ENCODE measurements around the gene TAC1.

The TAC1 gene

DNA sequence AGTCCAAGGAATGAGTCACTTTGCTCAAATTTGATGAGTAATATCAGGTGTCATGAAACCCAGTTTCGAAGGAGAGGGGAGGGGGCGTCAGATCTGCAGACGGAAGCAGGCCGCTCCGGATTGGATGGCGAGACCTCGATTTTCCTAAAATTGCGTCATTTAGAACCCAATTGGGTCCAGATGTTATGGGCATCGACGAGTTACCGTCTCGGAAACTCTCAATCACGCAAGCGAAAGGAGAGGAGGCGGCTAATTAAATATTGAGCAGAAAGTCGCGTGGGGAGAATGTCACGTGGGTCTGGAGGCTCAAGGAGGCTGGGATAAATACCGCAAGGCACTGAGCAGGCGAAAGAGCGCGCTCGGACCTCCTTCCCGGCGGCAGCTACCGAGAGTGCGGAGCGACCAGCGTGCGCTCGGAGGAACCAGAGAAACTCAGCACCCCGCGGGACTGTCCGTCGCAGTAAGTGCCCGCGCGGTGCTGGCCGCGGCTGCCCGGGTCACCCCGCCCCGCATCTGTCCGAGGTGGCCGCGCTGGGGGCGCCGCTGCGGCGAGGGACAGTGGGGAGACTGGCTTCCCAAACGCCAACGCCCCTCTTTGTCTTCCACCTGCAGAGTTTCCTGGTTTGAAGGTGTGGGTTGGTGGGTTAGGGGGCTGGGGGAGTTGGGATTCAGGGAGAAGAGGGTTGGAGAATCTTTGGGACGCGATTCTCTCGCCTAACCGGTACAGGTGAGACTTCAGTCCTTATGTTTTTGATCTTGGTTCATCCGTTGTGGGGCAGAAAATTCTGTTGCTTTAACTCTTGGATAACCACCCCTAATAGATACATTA is at the start of gene TAC1:
Gene TAC1, plus strand, starts transcription at position 351 of the 829 bp plus-strand sequence. CDS start 527 bp downstream, outside the sequence.
- peak within 1 kb of the TSS; percentile 10 for H3K4me3 ChIP-seq (ENCODE audit: low read depth, low read length)
- in situ Hi-C loops (cut with HindIII; ENCODE audit: low sequenced_read_pairs), result no loop called here
- DNase-seq (ENCODE audit: low read depth), result no peak
- TF ChIP-seq, protein P1, sequence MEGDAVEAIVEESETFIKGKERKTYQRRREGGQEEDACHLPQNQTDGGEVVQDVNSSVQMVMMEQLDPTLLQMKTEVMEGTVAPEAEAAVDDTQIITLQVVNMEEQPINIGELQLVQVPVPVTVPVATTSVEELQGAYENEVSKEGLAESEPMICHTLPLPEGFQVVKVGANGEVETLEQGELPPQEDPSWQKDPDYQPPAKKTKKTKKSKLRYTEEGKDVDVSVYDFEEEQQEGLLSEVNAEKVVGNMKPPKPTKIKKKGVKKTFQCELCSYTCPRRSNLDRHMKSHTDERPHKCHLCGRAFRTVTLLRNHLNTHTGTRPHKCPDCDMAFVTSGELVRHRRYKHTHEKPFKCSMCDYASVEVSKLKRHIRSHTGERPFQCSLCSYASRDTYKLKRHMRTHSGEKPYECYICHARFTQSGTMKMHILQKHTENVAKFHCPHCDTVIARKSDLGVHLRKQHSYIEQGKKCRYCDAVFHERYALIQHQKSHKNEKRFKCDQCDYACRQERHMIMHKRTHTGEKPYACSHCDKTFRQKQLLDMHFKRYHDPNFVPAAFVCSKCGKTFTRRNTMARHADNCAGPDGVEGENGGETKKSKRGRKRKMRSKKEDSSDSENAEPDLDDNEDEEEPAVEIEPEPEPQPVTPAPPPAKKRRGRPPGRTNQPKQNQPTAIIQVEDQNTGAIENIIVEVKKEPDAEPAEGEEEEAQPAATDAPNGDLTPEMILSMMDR (IDR thresholded peaks at IDR 0.05; ENCODE audit: low read depth, low read length, missing control alignments), result no peak

DNA sequence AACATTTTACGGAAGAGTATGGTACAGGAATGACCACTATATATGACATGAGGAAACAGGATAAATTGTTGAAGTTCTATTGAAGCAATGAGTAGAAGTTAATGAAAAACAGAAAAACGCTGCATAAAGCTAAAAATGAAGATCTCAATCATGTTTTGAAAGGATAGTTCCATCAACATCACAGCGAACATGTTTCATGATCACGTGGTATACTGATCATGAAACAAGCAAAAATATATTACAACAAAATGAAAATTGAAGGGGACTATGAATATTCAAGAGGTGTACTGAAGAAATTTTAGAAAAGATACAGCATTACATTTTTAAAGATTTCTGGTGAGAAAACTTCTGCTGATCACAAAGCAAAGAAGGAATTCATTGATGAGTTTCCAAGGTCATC is 45.9 kb upstream of the TAC1 start:
- no peak for DNase-seq (ENCODE audit: low read depth)
- in situ Hi-C loops (cut with HindIII; ENCODE audit: low sequenced_read_pairs), result no loop called here
- no peak overlapping the region for H3K4me3 ChIP-seq (ENCODE audit: low read depth, low read length)
- TF ChIP-seq, protein P1 (IDR thresholded peaks at IDR 0.05; ENCODE audit: low read depth, low read length, missing control alignments), result no peak

DNA sequence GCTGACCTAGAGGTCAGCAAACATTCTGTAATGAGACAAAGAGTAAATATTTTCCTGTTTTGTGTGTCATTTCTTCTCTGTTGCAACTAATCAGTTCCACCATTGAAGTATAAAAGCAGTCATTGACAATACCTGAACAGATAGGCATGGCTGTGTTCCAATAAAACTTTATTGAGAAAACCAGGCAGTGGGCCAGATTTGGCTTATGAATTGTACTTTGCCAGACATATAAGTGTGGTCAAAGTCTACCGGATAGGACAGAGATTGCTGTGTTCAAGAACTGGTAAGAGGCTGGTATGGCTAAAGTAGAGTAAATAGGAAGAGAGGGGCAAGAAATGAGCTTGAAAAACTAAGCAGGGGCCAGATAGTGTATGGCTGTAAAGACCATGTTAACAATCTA is 38.3 kb upstream of the TAC1 start:
- no peak for DNase-seq (ENCODE audit: low read depth)
- H3K4me3 ChIP-seq (ENCODE audit: low read depth, low read length), result no peak overlapping the region
- TF ChIP-seq, protein P1 (IDR thresholded peaks at IDR 0.05; ENCODE audit: low read depth, low read length, missing control alignments), result no peak
- in situ Hi-C loops (cut with HindIII; ENCODE audit: low sequenced_read_pairs), result no loop called here

DNA sequence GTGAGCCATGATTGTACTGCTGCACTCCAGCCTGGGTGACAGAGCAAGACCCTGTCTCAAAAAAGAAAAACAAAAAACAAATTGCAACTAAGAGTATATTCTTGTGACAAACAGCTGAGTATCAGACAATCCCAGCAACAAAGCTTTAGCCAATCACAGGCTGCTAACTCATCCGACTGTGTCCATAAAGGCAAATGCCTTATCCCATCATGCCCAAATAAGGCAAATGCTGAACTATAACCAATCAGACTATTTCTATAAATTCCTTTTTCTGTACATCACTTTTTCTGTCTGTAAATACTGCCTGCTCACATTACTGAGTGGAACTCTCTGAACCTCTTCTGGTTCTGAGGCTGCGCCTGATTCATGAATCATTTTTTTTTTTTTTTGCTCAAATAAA is 37.5 kb upstream of the TAC1 start:
- H3K4me3 ChIP-seq (ENCODE audit: low read depth, low read length), result no peak overlapping the region
- in situ Hi-C loops (cut with HindIII; ENCODE audit: low sequenced_read_pairs), result no loop called here
- TF ChIP-seq, protein P1 (IDR thresholded peaks at IDR 0.05; ENCODE audit: low read depth, low read length, missing control alignments), result no peak
- DNase-seq (ENCODE audit: low read depth), result no peak

DNA sequence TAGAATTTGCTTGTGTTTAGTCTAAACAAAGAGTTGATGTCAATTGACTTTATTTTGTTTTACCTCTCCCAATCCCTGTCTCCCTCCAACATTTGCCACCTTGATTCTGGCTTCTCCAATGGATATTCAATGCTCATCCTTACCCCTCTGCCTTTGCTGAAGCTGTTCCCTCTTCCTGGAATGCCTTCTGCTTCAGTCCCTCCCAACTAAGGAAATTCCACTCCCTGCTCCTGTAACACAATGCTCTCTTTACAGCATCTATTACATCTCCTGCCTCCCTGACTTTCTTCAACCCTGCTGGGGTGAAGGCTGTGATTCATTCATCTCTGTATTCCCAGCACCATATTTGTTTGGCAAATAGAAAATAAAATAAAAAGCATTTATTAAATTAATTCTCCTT is 34.5 kb upstream of the TAC1 start:
- TF ChIP-seq, protein P1 (IDR thresholded peaks at IDR 0.05; ENCODE audit: low read depth, low read length, missing control alignments), result no peak
- no peak overlapping the region for H3K4me3 ChIP-seq (ENCODE audit: low read depth, low read length)
- in situ Hi-C loops (cut with HindIII; ENCODE audit: low sequenced_read_pairs), result no loop called here
- DNase-seq (ENCODE audit: low read depth), result no peak

GRCh38 chr7:97722386-97722785 is 9.5 kb upstream of the TAC1 start:
- no peak for DNase-seq (ENCODE audit: low read depth)
- TF ChIP-seq, protein P1 (IDR thresholded peaks at IDR 0.05; ENCODE audit: low read depth, low read length, missing control alignments), result no peak
- H3K4me3 ChIP-seq (ENCODE audit: low read depth, low read length), result no peak overlapping the region
- in situ Hi-C loops (cut with HindIII; ENCODE audit: low sequenced_read_pairs), result no loop called here

All from astrocyte of the cerebellum (primary cell).